Activated naive CD4-positive, alpha-beta T cell treated with anti-CD3 and anti-CD28 coated beads for 36 hours (primary cell): Measurements from ENCODE around the gene GSTM3. TPM values are rescaled to one million over a fixed set of nuclear protein-coding genes. Genes with fewer than 3 reads are reported as not detected.

Source experiments
- CTCF ChIA-PET: fragments of 350-600 bp; sonication (Branson Sonifier 250); formaldehyde crosslinking; loops from one replicate; lab custom pipeline; 2021; ENCODE audit warnings: antibody characterized with exemption; lab: Charles Lee
- DNase-seq: peaks from one replicate; pipeline ENCODE4 v3.0.0-alpha.2; 2020
- H3K27ac Mint-ChIP-seq: one replicate; pipeline ENCODE4 v1.8.0; 2021; ENCODE audit warnings: mild to moderate bottlenecking, mixed read lengths
- H3K27me3 Mint-ChIP-seq: one replicate; pipeline ENCODE4 v1.8.0; 2021; ENCODE audit warnings: low read depth, mixed read lengths
- H3K36me3 Mint-ChIP-seq: one replicate; pipeline ENCODE4 v1.8.0; 2021; ENCODE audit warnings: low read depth, mixed read lengths
- H3K4me1 Mint-ChIP-seq: one replicate; pipeline ENCODE4 v1.8.0; 2021; ENCODE audit warnings: low read depth, mixed read lengths
- H3K4me3 Mint-ChIP-seq: one replicate; pipeline ENCODE4 v1.8.0; 2021; ENCODE audit warnings: mild to moderate bottlenecking, moderate library complexity, mixed read lengths
- H3K9me3 Mint-ChIP-seq: one replicate; pipeline ENCODE4 v1.8.0; 2021; ENCODE audit warnings: mixed read lengths
- intact Hi-C: fragments of 100-400 bp; cut with micrococcal nuclease; formaldehyde crosslinking; loops from one replicate; pipeline ENCODE4 v1.15.1; 2023
- total RNA-seq, 2 experiments: library from RNA; stranded (reverse); gene quantifications; one replicate each; pipeline ENCODE4 v1.2.3, GENCODE V29; 2021

The GSTM3 gene
- total RNA-seq, result 1 to 10 TPM; 4.7 to 4.8 TPM

DNA sequence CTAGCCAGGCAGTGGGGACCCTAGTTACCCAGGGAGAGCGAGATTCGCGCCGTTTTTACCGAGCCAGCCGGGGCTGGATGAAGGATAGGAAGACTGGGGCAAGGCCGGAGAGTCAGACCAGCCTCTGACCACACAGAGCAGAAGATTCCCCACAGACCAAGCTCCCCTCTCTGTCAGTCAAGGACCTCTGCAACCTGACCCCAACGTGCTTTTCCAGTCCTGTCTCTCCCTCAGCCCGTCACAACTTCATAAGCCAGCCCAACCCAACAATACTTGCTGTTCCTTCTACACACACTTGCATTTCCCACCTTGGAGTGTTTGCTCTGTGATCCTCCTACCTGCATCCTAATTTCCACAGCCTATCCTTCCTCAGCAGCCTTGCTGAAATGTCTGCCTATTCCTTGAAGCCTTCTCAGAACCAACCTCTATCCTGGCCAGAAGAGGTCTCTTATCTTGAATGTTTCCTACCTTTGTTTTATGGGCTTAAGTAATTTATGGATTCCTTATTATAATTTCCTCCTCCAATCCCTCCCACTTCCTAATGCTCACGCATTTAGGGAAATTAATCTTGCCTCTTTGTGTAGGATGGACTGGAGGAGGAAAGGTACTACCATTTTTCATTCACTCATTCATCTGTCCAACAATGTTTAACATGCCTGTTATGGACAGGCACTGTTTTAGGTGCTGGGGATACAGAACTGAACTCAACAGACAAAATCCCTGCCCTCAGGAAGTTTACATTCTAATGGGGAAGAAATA is at the start of gene GSTM3:
Gene GSTM3 (minus strand): TSS at position 424 of the 759 bp plus-strand sequence. CDS start 751 bp downstream, outside the sequence.
- Mint-ChIP-seq H3K9me3 (no peaks in the 10 kb centered on the region), H3K36me3 (no peaks in the 10 kb centered on the region), H3K4me3 (peak within 1 kb of the TSS; percentile 63), H3K27me3 (peaks cover 12% of the 10 kb centered on the region), H3K4me1 (peaks cover 8% of the 10 kb centered on the region), H3K27ac (no peak within 1 kb of the TSS)
- CTCF ChIA-PET, result interaction anchor here (1.2 kb wide), 1 partner anchor 101 kb away, joined by 3 read pairs; no protein-coding TSS in a partner anchor
- intact Hi-C loops, result loop anchor here (1.0 to 2.0 kb wide), 2 partner anchors 32 to 192 kb away; partner anchors contain the start of gene GNAI3
- no peak for DNase-seq

DNA sequence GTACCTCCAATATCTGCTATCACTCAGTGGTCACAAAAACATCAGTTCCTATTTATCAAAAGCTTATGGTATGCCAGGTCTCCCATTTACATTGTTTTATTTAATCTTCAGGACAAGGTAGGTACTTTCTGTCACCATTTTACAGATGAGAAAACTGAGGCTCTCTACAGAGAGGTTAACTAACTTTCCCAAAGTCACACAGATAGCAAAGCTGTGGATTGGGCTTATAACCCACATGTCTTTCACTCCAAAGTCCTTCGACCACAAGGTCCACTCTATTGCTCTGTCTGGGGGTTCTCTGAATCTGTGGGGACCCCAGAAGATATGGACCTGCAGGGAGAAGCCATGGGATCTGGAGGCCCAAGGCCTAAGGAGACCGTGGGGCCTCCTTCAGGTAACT is 49.5 kb upstream of the GSTM3 start:
- Mint-ChIP-seq H3K27me3 (no peaks in the 10 kb centered on the region), H3K9me3 (no peaks in the 10 kb centered on the region), H3K4me3 (no peak overlapping the region), H3K36me3 (no peaks in the 10 kb centered on the region), H3K4me1 (peaks cover 57% of the 10 kb centered on the region), H3K27ac (peak overlapping the region; percentile 81)
- DNase-seq, result no peak
- intact Hi-C loops, result loop anchor here (1.0 to 5.0 kb wide), 5 partner anchors 12 to 192 kb away; partner anchors contain the start of genes AHCYL1 and CSF1
- CTCF ChIA-PET, result interaction anchor here (0.7 to 25.2 kb wide), 13 partner anchors 9 to 244 kb away, joined by 3 to 622 read pairs (median 4); partner anchors contain the start of gene AHCYL1

DNA sequence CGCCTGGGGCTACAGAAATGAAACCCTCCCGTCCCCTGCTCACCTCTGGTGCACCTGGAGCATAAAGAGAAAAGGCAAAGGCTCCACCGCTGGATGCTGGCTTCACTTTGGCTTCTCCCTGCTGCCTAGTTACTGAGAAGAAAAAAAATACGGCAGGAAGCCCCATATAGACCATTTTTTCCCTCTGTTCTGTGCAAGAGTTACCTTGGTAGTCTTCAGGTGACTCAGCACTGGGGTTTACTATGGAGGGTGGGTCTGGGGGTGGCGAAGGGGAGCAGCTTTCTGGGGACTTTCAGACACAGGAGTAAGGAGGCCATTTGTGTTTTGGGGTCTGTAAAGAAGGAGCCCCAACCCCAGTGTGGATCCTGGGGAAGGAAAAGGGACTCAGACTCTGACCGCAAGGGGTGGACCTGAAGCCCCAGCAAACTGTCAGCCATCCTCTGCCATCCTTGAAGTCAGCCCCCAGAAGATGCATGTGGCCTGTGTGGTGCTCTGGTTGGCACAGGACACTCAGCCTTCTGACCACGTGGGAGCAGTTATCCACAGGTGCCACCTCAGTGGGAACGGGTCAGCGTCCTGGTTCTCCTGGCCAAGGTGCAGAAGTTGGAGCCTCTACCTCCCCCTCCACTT is 48.8 kb upstream of the GSTM3 start:
- Mint-ChIP-seq H3K4me1 (peaks cover 57% of the 10 kb centered on the region), H3K36me3 (no peaks in the 10 kb centered on the region), H3K4me3 (no peak overlapping the region), H3K27me3 (no peaks in the 10 kb centered on the region), H3K9me3 (no peaks in the 10 kb centered on the region), H3K27ac (peak overlapping the region; percentile 81)
- DNase-seq, result no peak
- intact Hi-C loops, result loop anchor here (1.0 to 5.0 kb wide), 5 partner anchors 12 to 193 kb away; partner anchors contain the start of genes AHCYL1 and CSF1
- CTCF ChIA-PET, result interaction anchor here (1.0 to 25.2 kb wide), 5 partner anchors 12 to 243 kb away, joined by 3 to 622 read pairs (median 37); partner anchors contain the start of gene AHCYL1

DNA sequence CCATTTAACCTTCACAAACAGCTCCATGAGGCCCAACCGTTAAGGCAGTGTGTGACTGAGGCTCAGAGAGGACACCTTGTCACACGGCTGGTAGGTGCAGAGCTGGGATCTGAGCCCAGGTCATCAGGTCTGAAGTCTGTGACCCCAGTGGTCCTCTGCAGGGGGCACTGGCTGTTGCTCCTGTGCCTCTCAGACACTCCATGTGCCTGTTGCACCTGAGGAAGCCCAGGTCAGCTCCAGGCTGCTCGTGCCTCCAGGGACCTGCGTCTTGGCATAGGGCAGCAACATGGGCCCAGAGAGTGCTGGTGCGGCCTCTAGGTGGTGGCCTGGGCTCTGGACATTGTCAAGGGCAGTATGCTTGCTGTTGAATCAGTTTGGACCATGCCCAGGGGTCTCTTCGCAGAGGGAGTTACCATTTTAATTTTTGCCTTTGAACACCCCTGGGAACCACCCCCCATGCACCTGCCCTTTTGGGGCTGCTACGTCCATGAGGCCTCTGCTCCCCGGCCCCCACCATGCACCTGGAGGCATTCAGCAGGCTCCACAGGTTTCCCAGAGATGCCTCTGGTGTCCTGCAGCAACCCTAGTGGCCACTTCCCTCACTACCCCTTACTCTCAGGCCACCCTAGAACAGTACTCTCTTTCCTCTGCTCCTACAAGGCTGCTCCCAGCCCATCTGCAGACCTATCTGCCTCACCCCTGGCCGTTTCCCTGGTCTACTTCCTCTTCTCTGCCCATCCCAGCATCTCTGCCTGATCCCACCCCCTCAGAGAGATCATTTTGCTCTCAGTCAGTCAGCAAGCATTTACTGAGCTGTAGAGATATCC is 48.1 kb upstream of the GSTM3 start:
- peaks cover 52% of the 10 kb centered on the region for H3K4me1 Mint-ChIP-seq
- H3K4me3 Mint-ChIP-seq, result no peak overlapping the region
- intact Hi-C loops, result no loop called here
- CTCF ChIA-PET, result interaction anchor here (0.5 to 25.2 kb wide), 5 partner anchors 13 to 624 kb away, joined by 3 to 622 read pairs (median 37); partner anchors contain the start of gene AHCYL1
- H3K27ac Mint-ChIP-seq, result peak overlapping the region; percentile 55
- H3K27me3 Mint-ChIP-seq, result no peaks in the 10 kb centered on the region
- H3K36me3 Mint-ChIP-seq, result no peaks in the 10 kb centered on the region
- H3K9me3 Mint-ChIP-seq, result no peaks in the 10 kb centered on the region
- peak; percentile 30 for DNase-seq

DNA sequence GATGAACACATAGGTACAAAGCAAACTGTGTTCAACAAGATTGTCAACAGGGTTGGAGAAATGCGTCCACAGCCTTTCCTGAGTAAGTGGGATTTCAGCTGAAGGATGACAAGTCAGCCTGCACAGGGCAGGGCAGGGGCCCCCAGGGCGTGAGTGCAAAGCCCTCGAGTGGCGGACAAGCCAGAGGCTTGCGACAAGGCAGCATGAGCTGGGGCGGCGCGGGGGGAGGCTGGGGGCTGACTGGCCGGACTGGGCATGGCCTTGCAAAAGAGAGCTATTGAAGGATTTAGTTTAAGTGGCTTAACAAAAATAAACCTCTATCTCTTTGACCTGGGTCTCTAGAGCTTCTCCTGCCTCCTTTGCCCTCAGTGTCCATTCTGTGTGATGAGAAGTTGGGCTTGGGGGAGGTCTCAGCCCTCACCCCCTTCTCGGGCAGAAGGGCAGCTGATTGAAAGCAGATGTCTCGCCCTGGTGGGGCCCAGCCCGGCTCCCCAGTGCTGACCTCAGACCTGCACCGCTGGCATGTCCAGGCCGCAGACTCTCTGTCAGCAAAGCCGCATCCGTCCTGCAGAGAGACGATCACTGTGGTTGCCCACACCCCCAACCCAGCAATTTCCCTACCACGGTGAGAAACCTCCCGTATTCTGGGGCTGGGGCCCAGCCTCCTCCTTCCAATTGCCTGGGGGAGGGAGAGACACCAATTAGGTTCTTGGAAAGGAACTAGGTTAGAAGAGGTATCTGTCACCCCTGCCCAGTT is 47.2 kb upstream of the GSTM3 start:
- Mint-ChIP-seq H3K9me3 (no peaks in the 10 kb centered on the region), H3K4me1 (peaks cover 43% of the 10 kb centered on the region), H3K36me3 (no peaks in the 10 kb centered on the region), H3K27me3 (no peaks in the 10 kb centered on the region), H3K27ac (no peak overlapping the region), H3K4me3 (no peak overlapping the region)
- peak; percentile 1 for DNase-seq
- CTCF ChIA-PET, result interaction anchor here (0.5 to 25.2 kb wide), 5 partner anchors 9 to 625 kb away, joined by 3 to 622 read pairs (median 5); partner anchors contain the start of gene AHCYL1
- intact Hi-C loops, result no loop called here

DNA sequence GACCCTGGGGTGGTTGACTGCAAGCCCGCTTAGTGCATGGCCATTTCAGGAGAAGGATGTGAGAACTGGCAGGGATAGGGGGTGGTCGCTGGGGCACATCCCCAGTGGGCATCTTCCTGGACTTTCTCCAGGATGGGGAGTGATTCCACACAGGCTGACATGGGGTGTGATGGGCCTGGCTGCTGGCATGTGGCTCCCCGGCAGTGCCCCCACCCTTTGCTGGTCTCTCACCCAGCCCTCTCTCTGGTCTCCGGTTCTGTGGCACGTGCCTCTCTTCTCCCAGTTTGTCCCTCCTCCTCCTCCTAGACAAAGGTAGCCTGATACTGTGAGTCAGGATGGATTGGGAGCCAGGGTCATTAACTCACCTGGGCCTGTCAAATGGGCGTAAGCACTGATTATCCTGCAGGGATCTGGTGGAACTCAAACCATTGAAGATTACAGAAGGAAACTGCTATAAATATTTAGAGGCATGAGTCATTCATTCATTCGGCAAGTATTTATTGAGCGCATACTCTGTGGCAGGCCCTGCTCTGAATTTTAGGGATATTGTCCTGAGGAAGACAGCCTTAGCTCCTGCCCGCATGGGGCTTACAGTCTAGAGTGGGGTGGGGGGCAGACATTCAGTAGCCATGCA is 46.5 kb upstream of the GSTM3 start:
- intact Hi-C loops, result no loop called here
- H3K36me3 Mint-ChIP-seq, result no peaks in the 10 kb centered on the region
- H3K4me3 Mint-ChIP-seq, result no peak overlapping the region
- H3K9me3 Mint-ChIP-seq, result no peaks in the 10 kb centered on the region
- no peaks in the 10 kb centered on the region for H3K27me3 Mint-ChIP-seq
- H3K27ac Mint-ChIP-seq, result no peak overlapping the region
- CTCF ChIA-PET, result interaction anchor here (0.9 to 25.2 kb wide), 5 partner anchors 9 to 238 kb away, joined by 3 to 622 read pairs (median 3); partner anchors contain the start of gene AHCYL1
- peaks cover 42% of the 10 kb centered on the region for H3K4me1 Mint-ChIP-seq
- no peak for DNase-seq

DNA sequence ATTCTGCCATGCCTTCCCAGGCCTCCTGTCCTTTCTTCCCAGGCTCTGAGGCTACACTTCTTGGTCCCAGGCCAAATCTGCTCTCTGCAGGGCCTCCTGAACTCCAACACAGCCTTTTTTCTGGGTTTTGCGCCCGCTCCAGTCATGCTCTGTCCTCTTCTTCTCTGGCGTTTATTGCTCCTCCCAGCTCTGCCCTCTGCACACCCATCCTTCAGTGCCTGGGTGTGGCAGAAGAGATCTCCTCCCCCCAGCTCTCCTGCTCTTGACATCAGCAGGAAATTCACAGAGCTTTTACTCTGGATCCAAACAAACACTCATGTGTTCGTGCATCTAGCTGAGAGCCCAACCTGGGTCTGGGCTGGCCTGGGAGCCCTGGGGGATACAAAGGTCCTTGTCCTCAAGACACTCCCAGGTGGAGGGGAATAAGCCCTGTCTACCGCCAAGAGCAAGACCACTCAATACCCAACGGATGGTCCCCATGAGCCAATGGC is 45.7 kb upstream of the GSTM3 start:
- Mint-ChIP-seq H3K4me3 (no peak overlapping the region), H3K9me3 (no peaks in the 10 kb centered on the region), H3K4me1 (peaks cover 40% of the 10 kb centered on the region), H3K27me3 (no peaks in the 10 kb centered on the region), H3K27ac (no peak overlapping the region), H3K36me3 (no peaks in the 10 kb centered on the region)
- CTCF ChIA-PET, result interaction anchor here (0.9 to 25.2 kb wide), 5 partner anchors 10 to 239 kb away, joined by 3 to 622 read pairs (median 3); partner anchors contain the start of gene AHCYL1
- intact Hi-C loops, result no loop called here
- no peak for DNase-seq

DNA sequence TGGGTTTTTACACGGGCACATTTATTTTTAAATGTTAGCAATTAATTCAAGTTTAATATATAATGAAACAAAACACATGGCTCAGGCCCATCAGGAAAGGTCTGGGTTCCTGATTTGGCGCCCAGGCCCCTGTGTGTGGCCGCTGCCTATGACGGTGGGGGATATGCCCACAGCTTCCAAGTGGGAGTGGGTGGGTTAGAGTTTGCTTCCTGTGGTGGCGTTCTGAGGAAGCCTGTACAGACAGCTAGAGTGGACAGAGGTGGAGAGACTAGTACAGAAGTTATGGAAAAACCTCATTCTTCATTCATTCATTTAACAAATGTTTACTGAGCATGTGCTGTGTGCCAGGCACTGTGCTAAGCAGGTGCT is 45.3 kb upstream of the GSTM3 start:
- Mint-ChIP-seq H3K36me3 (no peaks in the 10 kb centered on the region), H3K9me3 (no peaks in the 10 kb centered on the region), H3K27ac (no peak overlapping the region), H3K4me1 (peaks cover 35% of the 10 kb centered on the region), H3K4me3 (no peak overlapping the region), H3K27me3 (no peaks in the 10 kb centered on the region)
- intact Hi-C loops, result no loop called here
- no peak for DNase-seq
- CTCF ChIA-PET, result interaction anchor here (0.9 to 25.2 kb wide), 4 partner anchors 10 to 240 kb away, joined by 3 to 622 read pairs (median 38); partner anchors contain the start of gene AHCYL1

DNA sequence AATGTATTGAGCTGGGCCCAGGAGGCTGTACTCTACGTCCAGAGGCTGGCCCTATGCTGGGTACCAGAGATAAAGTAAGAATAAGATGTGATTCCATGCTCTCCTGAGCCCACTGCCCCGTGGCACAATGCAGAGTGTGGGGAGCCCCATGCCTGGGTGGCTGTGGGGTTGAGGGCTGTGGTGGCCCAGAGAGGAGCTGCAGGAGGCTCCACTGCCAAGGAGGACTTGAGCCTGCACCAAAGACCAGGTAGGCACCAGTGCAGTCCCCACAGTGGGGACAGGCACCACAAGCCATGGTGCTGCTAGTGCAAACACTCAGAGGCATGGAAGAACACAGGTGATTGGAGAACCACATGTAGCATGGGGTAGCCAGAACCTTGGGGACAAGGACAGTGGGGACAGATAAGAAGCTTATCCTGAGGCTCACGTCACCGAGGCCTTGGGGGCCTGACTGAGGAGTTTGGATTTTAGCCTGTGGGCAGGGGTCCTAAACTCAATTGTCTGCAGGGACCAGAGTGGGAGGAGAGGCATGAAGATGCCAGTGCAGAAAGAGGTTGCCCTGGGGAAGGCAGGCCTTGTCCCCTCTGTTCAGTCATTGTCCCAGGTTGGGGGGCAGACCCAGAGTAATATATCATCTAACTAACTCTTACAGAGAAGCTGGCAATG is 44.7 kb upstream of the GSTM3 start:
- intact Hi-C loops, result no loop called here
- H3K27ac Mint-ChIP-seq, result no peak overlapping the region
- peaks cover 5% of the 10 kb centered on the region for H3K9me3 Mint-ChIP-seq
- CTCF ChIA-PET, result interaction anchor here (7.8 to 25.2 kb wide), 2 partner anchors 10 to 196 kb away, joined by 73 to 622 read pairs; partner anchors contain the start of gene AHCYL1
- no peaks in the 10 kb centered on the region for H3K36me3 Mint-ChIP-seq
- no peak for DNase-seq
- no peaks in the 10 kb centered on the region for H3K27me3 Mint-ChIP-seq
- H3K4me3 Mint-ChIP-seq, result no peak overlapping the region
- H3K4me1 Mint-ChIP-seq, result peaks cover 30% of the 10 kb centered on the region

DNA sequence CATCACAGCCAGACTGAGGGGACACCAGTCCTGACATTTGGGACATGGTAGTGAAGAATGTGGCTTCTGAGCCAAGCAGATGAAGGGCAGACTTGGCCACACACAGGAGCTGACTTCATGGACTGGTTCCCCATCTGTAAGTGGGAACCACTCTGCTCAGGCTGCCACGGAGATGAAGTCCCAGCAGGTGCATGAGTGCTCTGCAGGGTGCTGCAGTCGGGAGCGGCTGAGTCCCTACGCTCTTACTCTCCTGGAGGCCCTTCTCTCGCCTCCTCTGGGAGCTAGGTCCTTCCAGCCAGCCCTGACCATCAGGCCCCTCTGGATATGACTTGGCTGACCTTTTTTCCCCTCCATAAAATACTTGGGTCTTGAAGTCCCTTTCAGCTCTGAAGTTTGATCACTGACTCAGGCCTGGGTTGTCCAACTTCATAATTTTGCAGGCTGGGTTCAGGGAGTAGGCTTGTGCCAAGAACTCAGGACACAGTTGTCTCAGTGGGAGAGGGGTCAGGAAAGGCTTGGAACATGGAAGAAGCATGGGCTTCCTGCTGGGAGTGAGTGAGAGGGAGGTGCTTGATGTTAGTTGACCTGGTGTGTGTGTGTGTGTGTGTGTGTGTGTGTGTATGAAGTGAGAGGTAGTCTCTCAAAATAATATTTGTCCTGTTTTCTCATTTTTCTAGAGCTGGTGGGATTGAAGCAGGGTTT is 43.9 kb upstream of the GSTM3 start:
- no peak overlapping the region for H3K27ac Mint-ChIP-seq
- CTCF ChIA-PET, result interaction anchor here (0.8 to 25.2 kb wide), 3 partner anchors 9 to 226 kb away, joined by 3 to 622 read pairs (median 73); partner anchors contain the start of gene AHCYL1

More for the DNA sequence above, 43.9 kb upstream of the GSTM3 start:
- no peak overlapping the region for H3K4me3 Mint-ChIP-seq
- H3K27me3 Mint-ChIP-seq, result no peaks in the 10 kb centered on the region
- intact Hi-C loops, result no loop called here
- H3K9me3 Mint-ChIP-seq, result peaks cover 6% of the 10 kb centered on the region
- no peak for DNase-seq
- no peaks in the 10 kb centered on the region for H3K36me3 Mint-ChIP-seq
- peaks cover 21% of the 10 kb centered on the region for H3K4me1 Mint-ChIP-seq
